ENCODE results near the gene TMEM26. TPM values are rescaled to one million over a fixed set of nuclear protein-coding genes. Genes with fewer than 3 reads are reported as not detected.

The TMEM26 gene
- polyA plus RNA-seq, 2 of the 4 experiments (the other 2 are of a cell fraction): 0.03 to 0.10 TPM

- no peaks in the 10 kb centered on the region for H3K9me3 ChIP-seq
- FAIRE-seq: no peak
- H3K4me1 ChIP-seq: 0 out of 3 replicates have a peak, but pooled peaks cover 4% of the 10 kb centered on the region
- no peak for ATAC-seq
- TF ChIP-seq ATOH8 (CRISPR knock-in tag; IDR thresholded peaks at IDR 0.05; ENCODE audit: low read depth) (no peak), HOXB5 (CRISPR knock-in tag; IDR thresholded peaks at IDR 0.05) (no peak), EP300 (IDR thresholded peaks at IDR 0.05) (no peak), FOSB (CRISPR knock-in tag; IDR thresholded peaks at IDR 0.05) (no peak), NR3C1 (IDR thresholded peaks at IDR 0.05) (no peak), ELK1 (IDR thresholded peaks at IDR 0.05; ENCODE audit: low read depth, low read length) (no peak), MAZ (IDR thresholded peaks at IDR 0.05; ENCODE audit: borderline replicate concordance, low read depth, low read length) (no peak), EHF (CRISPR knock-in tag; IDR thresholded peaks at IDR 0.05) (no peak), NFE2L2 (conservative IDR thresholded peaks at IDR 0.05; ENCODE audit: low read length) (no peak), FOSL2 (IDR thresholded peaks at IDR 0.05) (no peak), FOSL2 (CRISPR knock-in tag; IDR thresholded peaks at IDR 0.05) (no peak), MAFK (IDR thresholded peaks at IDR 0.05; ENCODE audit: partially characterized antibody) (no peak), ZC3H11A (IDR thresholded peaks at IDR 0.05) (no peak), ESRRA (IDR thresholded peaks at IDR 0.05; ENCODE audit: borderline replicate concordance, low read length) (no peak)
- no peak overlapping the region for H3K4me2 ChIP-seq
- no peak overlapping the region for H3K4me3 ChIP-seq
- POLR2A ChIA-PET: no interaction called here
- 75% methylated on average over 3 of the region's 3 CpGs for WGBS (ENCODE audit: missing lambda C conversion rate)
- H3K27ac ChIP-seq: no peak overlapping the region
- CTCF ChIA-PET: no interaction called here
- DNase-seq (ENCODE audit: low read depth in 1 of 2, low spot score in 1 of 2): no peak
These were observed 4.8 kb upstream of the TMEM26 start for GRCh38 chr10:61458031-61458430.

- FAIRE-seq: no peak
- no peak for DNase-seq (ENCODE audit: low read depth in 1 of 2, low spot score in 1 of 2)
- POLR2A ChIA-PET: no interaction called here
- TF ChIP-seq REST (IDR thresholded peaks at IDR 0.05): no peak
- no peak for TF ChIP-seq ATOH8 (CRISPR knock-in tag; IDR thresholded peaks at IDR 0.05; ENCODE audit: low read depth)
- TF ChIP-seq FOXS1 (CRISPR knock-in tag; IDR thresholded peaks at IDR 0.05): no peak
- no peak for TF ChIP-seq MAZ (IDR thresholded peaks at IDR 0.05; ENCODE audit: borderline replicate concordance, low read depth, low read length)
- TF ChIP-seq NFE2L2 (conservative IDR thresholded peaks at IDR 0.05; ENCODE audit: low read length): no peak
- no peak for TF ChIP-seq RAD21 (conservative IDR thresholded peaks at IDR 0.05 in 1 of 2, IDR thresholded peaks at IDR 0.05 in 1 of 2)
- no peak for TF ChIP-seq USF2 (IDR thresholded peaks at IDR 0.05)
- no peak for TF ChIP-seq EHF (CRISPR knock-in tag; IDR thresholded peaks at IDR 0.05)
- no peak for TF ChIP-seq EHMT2 (IDR thresholded peaks at IDR 0.05; ENCODE audit: low read depth)
- TF ChIP-seq RNF2 (IDR thresholded peaks at IDR 0.05; ENCODE audit: borderline replicate concordance, low read depth): no peak
- no peak for TF ChIP-seq GATA3 (IDR thresholded peaks at IDR 0.05; ENCODE audit: borderline replicate concordance)
- no peak for TF ChIP-seq NPAS2 (CRISPR knock-in tag; IDR thresholded peaks at IDR 0.05; ENCODE audit: borderline replicate concordance)
- no peak for TF ChIP-seq ZSCAN20 (CRISPR knock-in tag; IDR thresholded peaks at IDR 0.05)
- no peak for TF ChIP-seq CBX8 (IDR thresholded peaks at IDR 0.05)
- TF ChIP-seq BCL3 (IDR thresholded peaks at IDR 0.05): no peak
- TF ChIP-seq JUNB (IDR thresholded peaks at IDR 0.05): no peak
- no peak for TF ChIP-seq JUN (IDR thresholded peaks at IDR 0.05)
- no peak for TF ChIP-seq SMC3 (IDR thresholded peaks at IDR 0.05)
- Histone ChIP-seq H3K4me3 (no peak overlapping the region), H3K4me1 (0 out of 3 replicates have a peak, but pooled peaks cover 4% of the 10 kb centered on the region), H3K27ac (no peak overlapping the region), H3K4me2 (no peak overlapping the region), H3K9me3 (no peaks in the 10 kb centered on the region)
- CTCF ChIA-PET: no interaction called here
- no peak for ATAC-seq
- WGBS (ENCODE audit: missing lambda C conversion rate): 64% methylated on average over 4 of the region's 4 CpGs
These were observed 3.1 kb upstream of the TMEM26 start for GRCh38 chr10:61456095-61456789.
